Embryonic facial prominence (tissue), 1 donor: ENCODE data around the gene PRSS38.

Experiments used
- DNase-seq: peaks from one replicate; pipeline ENCODE4 v3.0.0-alpha.2; 2016; ENCODE audit errors: extremely low spot score

The PRSS38 gene

DNA sequence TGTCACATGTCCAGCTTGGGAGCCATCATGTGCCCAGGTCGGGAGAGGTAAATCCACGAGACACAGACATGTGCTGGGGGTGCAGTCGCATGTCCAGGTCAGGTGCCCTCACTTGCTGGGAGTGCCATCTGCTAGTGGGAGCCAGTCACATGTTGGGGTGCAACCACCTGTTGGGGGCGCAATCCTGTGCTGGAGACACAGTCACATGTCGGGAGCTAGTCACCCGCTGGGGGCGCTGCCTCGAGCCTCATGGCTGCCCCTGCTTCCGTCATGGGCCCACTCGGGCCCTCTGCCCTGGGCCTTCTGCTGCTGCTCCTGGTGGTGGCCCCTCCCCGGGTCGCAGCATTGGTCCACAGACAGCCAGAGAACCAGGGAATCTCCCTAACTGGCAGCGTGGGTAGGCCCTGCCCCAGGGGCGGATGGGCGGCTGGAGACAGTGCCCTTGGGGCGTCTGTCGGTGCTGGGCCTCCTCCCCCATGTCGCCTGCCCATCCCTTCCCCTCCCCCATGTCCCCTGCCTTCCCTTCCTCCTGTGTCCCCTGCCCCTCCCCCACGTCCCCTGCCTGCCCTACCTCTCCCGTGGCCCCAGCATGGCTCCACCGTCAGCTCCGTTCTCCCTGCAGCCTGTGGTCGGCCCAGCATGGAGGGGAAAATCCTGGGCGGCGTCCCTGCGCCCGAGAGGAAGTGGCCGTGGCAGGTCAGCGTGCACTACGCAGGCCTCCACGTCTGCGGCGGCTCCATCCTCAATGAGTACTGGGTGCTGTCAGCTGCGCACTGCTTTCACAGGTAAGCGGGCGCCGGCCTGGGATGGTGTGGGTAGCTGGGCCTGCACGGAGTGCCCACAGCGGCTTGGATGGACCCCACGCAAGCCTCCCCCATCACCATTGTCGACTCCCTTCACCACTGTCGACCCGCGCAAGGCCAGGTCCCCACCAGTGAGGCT, at the start of gene PRSS38:
Gene PRSS38, plus strand, starts transcription at position 208 of the 942 bp plus-strand sequence. Its CDS starts 42 bp downstream, at position 250.
- DNase-seq: no peak

DNA sequence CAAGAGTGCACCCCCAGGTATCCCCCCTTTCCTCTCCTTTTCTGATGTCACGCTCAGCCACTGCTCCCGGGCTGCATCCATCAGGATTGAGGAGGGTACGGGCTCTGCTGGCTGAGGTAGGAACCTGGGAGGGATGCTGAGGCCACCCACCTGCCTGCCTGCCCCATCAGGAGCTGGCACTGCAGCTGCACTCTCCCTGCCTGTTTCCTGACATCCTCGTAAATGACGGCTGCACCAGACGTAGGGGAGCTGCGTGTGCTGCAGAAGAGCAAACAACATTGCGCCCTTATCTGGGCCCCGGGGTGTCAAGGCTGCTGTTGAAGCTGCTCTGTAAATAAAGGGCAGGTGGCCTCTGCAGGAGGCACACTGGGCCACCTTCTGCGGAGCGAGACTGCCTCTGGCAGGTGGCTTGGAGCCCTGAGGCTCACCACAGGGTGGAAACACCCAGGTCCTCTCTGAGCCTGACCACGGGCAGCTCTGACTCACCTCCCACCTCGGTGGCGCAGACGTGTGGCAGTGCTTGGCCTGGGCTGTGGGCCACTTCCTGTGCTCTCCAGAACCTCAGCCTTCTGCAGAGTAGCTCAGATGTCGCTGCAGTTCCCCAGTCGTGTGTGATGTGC, 49.4 kb upstream of the PRSS38 start:
- no peak for DNase-seq

DNA sequence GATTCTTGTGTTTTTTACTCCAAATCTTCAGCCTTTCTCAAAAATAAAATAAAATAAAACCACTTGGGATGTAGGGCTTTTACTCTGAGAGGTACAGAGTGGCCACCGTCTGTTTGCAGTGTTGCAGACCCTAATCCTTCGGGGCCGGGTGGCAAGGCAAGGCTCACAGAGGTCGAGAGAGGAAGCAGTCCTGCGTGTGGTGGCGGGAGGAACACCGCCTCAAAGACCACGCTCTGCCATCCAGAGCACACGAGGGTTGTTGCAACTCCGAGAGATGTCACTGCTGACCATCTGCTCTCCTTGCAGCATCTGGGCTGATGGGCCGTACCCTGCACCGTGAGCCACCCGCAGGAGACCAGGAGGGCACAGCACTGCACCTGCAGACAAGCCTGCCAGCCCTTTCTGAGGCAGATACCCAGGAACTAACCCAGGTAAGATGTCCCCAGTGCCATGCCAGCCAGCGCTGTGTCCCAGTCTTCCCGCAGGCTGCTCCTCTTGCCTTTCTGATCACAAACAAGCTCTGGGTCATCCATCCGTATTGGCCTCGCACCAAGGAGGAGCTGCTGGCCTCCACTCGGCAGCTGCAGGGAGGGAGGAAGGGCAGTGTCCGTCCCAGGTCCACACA, 48.7 kb upstream of the PRSS38 start:
- DNase-seq: no peak

DNA sequence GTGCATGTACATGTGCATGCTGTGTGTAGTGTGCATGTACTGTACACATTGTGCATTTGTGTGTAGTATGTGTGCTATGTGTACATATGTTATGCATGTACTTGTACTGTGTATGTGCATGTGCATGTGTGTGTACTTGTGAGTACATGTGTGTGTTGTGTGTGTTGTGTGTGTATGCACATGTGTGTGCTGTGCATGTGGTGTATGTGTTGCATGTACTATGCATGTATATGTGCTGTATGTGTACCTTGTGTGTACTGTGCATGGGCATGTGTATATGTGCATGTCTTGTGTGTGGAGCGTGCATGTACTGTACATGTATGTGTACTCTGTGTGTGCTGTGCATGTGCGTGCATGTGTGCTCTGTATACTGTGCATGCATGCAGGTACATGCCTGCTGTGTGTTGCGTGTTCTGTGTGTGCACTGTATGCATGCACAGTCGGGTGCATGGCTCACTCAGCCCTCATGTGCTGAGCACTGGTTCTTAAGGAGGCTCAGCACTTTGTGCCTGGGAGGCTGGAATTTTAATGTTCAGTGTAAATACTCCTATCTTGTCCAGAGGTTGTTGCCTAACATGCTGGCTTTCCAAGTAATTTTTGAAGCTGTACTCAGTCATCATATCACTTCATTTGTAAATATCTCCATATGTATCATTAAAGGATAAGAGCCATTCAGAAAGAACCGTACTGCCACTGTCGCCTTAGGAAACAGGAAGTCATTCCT, 47.9 kb upstream of the PRSS38 start:
- no peak for DNase-seq

DNA sequence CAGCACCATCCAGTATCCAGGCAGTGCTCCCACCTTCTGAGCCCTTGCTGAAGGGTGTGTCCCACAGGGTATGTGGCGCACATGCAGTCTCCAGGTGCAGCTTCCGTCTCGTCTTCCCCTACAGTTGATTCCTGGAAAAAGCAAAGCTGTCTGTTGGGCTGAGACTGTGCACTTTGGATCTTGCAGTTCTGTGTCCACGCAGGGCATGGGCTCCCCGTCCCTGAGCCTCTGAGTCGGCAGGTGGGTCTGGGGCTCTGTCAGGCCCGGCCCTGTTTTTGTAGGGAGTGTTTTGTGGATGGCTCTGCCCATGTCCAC, 47.4 kb upstream of the PRSS38 start:
- DNase-seq: no peak

DNA sequence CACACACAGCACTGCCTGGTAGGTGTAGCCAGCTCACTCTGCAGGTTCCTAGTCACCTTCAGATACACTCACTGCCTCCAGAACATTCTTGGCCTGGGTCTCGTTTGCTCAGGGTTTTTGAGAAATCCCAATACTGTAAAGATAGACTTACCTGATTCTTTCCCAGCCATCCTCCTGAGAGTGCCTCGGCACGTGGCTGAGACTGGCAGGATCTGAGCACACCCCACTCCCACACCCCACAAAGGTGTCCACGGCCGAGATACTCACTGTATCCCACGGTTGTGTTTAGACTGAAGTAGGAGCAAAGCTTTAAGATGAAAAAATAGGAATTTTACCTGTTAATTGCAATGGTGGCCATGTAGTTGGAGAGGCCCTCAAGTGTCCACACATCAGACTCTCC, 46.8 kb upstream of the PRSS38 start:
- no peak for DNase-seq

DNA sequence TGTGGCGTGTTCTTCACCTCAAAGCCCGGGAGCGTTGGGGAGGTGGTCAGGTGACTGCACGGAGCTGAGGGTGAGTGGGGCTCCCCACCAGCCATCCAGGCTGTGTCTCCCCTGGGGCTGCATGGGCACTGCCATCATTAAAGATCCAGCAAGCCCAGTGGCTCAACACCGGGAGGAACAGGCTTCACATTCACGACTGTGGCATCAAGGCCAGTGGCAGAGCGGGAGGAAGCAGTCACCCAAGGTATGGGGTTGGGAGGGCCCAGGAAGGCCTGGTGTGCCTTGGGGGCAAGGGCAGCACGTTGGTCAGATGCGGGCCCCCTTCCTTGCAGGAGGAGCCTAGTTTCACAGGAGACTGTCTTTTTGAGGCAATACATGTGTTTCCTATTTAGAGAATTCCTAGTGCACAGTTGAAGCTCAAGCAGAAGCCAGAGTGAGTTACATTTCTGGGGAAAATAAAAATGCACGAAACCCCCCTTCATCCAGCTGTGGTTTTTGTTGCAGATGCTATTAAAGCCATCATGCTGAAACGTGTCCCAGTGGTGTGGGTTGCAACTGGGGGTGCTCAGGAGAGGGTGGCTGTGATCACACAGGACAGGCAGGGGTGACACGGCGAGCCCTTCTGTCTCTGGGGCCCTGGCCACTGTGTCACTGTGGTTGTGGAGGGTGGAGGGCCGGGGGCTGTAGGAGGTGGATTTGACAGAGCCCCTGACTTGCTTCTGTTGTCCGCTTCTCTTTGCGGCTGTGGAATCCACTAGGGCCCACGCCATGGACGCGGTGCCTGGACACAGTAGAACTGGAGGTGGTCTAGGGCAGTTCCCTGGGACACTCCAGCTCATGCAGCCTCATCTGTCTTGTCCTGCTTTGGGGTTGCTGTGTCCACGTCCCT, 46.2 kb upstream of the PRSS38 start:
- no peak for DNase-seq

DNA sequence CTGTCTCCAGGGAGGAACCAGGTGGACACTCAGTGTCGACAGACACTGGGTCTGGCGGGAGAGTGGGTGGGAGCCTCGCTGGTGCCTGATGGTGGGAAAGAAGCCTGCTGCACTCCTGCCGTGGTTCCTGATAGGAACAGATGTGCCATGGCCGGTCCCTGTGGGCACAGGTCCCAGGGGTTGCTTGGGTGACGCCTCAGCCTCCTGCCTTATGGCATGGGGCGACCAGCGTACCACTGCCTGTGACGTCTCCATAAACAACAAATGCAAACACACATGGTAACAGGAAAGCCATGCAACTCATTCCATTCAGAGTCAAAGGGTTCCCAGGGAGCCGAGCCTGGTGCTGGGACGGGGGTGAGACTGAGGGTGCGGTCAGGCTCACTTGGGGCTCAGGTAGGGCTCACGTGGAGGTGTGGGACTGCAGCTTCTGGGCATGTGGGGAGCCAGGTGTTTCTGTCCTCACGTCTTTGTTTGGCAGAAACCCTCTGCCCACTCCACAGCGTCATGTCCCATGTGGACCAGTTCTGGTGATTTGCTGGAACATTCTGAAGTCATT, 45.5 kb upstream of the PRSS38 start:
- DNase-seq: no peak

DNA sequence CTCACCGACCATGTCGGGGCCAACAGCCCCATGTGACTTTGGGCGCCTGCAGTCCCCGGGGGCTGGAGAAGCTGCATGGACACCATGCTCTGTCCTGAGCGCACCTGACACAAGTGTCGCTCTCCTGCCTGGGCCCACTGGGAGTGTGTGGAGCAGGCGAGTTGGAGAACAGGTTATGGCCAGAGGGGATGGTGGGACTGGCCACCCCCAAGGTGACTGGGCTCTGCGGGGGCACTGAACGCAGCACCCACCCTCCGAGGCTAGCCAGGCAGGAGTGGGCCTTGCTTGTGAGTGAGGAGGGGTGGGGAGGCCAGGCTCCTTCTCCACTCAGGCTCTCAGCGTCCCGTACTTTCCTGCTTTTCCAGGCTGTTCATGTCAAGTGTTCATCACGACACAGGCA, 44.7 kb upstream of the PRSS38 start:
- no peak for DNase-seq

DNA sequence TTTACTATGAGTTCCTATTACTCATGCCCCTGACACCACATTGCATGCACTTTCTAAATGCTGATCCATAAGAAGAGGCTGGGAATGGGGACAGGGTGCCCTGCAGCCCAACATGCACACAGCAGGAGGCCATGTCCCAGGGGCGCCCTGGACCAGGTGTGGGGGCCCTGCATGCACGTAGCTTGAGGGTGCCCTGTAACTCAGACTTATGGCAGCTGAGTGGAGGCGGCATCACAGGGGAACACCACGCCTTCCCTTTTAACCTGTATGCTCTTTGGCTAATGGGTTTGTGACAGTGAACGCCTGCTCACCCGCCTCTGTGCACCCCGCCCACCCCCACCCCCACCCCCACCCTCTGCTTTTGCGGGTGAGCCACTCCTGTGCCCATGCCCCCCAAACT, 44.1 kb upstream of the PRSS38 start:
- no peak for DNase-seq

DNA sequence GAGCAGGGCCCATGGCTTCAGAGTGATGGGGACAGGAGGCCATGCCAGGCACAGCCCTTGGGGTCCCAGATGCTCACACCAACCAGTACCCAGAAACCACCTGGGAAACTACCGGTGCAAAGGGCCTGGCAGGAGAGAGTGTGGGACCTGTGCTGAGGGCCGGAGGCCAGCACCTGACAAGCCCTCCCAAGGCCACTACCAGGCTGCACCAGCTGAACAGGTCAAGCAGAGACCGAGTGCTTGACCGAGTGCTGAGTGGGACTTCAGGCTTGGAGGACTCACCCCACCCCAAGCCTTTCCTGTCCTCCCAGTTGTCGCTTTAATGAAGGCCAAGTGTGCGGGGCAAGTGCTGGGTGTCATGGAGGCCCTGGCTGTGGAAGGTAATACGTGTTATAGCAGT, 43.7 kb upstream of the PRSS38 start:
- DNase-seq: no peak

DNA sequence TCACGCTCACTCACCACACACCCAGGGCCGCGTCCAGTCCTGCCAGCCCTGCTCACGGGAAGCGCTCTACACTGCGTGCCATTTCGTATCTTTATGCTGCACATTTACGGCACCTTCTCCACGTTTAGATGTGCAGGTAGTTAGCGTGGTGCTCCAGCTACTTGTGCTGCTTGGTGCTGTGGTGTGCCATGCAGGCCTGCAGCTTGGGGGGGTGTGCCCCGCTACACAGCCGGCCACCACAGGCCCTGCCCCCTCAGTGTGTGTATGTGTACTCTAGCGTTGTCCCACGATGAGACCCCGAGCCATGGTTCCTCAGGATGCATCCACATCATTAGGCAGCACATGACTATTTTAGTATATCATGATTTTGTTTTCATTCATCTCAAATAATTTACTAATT, 41.9 kb upstream of the PRSS38 start:
- DNase-seq: no peak

DNA sequence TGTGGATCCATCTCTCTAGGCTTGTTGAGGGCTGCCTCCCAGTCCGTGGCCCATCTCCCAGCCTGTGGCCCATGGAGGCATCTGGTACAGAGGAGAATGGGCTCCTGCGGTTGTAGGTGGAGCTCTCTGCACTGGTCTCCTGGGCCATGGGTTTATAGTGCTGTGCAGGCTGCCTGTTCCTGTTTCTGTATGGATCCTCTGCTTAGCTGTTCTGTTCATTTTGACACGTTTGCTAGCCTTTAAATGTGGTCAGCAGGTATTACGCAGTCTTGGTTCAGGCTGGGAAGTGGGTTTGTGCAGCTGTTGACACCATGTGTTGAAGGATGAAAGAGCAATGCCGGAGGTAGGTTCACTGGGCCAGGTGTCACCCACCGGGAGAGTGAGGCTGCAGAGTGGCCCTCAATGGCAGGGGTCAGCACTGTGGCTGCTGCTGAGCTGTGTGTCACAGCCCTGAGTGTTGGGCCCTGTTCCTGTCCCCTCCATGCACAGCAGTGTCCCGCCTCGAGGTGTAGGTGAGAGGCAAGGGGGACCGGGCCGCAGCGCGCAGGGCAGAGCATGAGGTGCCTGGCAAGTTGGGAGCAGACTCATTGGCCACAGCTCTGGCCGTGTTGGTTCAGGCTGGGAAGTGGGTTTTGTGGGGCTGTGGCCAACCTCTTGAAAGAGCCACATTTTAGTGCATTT, 41.3 kb upstream of the PRSS38 start:
- DNase-seq: no peak

DNA sequence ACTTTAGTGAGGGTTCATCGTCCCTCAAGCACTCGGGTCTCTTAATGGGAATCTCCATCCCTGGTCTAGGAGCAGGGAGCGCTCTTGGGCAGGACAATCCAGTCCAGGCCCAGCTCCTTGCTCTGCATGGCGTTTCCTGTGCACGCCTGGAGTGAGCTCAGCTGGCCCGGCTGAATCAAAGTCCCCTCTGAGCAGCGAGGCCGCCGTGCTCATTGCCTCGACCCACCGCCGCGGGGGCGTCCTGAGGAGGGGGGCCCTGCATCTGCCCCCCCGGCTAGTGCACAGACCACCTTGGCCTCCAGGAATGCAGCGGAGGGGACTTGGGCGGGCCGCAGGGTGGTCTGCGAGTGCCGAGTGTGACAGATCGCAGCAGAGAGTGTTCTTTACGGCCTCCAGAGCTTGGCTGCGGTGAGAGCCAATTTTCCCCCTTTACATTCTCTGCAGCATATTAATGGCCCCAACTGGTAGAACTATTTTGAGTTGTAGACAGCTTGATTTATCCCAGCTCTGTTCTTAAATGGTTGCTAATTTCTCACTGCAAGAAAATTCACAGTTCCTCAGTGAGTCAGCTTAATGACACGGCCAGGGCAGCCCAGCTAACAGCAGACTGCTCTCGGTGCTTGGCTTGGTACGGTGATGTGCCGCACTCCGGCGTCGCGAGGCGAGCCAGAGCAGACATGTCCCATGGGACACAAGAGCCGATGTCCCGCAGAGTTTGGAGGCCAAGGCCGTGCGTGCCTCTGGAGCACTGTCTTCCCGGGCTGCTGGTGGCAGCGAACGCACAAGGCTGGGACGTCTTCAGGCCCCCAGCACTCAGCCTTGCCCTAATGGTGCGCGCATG, 40.4 kb upstream of the PRSS38 start:
- no peak for DNase-seq

DNA sequence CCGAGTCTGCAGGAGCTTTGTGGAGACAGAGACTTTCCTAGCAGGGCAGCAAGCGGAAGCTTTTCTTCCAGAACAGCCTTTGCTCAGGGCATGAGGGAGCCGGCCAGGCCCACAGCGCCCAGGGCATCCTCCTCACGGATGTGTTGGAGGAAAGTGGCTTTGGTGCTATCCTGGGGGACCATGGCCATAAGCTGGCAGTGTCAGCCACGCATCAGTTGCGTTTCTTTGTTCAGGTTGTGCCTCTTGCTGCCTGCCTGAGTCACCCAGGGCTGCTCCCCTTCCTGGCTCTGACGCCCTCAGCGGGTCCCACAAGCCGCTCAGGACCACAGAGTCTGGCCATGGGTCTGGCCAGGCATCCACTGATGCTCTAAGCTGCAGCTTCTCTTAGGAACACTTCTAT, 39.6 kb upstream of the PRSS38 start:
- no peak for DNase-seq

DNA sequence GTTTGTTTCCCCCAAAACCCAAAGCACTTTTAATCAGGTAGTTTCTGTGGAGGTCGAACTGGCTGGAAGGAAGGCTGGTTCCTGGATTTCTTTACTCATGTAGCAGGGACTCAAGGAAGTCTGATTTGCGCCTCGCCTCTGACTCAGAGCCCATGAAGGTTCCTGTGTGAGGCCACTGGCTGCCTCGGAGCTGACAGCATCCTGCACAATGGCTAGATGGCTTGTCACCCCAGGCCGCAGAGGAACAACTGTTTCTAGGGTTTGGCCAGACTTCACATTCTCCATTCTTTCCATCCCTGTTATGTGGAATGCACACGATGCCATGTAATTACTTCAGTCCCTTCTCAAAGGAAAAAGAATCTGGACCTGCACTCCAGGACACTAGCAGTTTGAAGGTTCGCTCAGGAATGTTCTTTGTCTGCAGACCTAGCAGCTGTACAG, 39.1 kb upstream of the PRSS38 start:
- DNase-seq: no peak

DNA sequence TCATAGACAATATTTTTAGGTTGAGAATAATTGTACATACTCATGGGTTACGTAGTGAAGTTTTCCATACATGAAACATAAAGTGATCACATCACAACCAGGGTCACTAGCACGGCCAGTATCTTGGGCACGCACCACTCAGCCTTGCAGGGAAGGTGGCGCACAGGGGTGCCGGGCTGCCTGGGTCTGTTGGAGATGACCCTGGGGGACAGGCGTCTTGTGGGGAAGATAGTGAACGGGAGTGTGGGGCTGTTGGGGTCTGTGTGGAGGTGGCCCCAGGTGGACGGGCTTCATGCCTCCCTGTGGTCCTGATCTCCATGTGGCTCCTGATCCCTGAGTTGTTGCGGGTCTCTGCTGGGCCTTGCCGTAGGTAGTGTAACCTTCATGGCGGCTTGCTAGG, 38.3 kb upstream of the PRSS38 start:
- DNase-seq: no peak

DNA sequence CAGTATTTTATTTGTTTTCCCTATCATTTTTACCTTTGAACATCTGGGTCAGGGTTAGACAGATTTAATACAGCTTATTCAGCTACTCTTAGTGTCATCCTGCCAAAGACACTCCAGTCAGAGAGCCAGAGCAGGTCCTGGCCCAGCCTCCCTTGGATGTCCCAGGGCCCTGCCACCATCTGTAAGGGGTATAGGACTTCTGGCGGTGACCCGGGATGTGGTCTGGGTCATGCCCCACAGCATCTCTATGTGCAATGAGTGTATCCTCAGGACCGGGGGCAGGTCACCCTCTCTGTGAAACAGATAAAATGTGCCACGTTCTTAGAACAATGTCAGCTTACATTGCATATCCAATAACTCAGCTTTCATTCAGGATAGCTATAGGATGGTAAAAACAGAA, 37.8 kb upstream of the PRSS38 start:
- DNase-seq: no peak

DNA sequence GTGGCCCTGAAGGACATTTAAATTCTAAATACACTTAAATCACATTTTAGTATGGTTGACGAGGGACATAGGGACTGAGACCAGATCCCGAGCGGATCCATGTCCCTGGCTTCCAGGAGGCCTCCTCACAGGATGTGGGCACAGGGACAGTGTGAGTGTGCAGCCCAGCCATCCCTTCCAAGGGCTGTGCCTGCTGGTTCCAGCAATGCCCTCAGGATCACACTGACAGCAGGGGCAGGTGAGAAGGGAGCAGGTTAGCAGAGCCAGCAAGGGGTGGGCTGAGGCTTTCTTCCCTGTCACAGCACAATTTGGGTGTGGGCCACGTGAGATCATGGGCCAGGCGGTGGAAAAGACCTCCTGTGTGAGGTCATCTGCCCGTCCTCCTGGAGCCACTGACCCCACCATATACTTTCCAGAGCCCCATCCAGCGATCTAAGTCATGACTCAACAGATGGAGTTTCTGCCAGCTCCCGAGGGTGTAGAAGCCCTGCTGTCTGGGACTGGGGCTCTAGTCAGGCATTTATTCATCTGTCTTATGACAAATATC, 37.0 kb upstream of the PRSS38 start:
- DNase-seq: no peak
